Measurements from ENCODE around the gene ZFAND4. TPM values are rescaled to one million over a fixed set of nuclear protein-coding genes. Genes with fewer than 3 reads are reported as not detected.

ZFAND4 gene
- total and polyA plus RNA-seq, 2 experiments from 2014 or later: 7.4 to 30.3 TPM

DNA sequence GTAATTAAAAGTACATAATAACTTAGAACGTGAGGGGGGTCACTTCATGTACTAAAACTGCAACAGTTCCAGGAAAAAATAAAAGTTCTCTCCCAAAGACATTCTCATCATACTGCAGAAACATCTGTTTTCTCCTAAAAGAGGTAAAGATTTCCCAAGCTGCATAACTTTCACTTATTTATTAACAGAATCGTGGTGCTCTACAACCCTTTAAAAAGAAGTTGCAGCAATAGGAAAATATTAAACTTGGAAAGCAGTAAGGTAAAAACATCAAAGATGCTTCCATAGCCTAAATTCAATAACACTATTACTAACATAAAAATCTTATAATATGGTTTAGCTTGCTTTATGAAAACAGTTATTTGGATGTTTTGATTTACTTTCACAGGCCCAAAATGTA, 23.3 kb downstream of the ZFAND4 start:
- no peak overlapping the region for H2AFZ ChIP-seq
- H3K4me2 ChIP-seq: no peak overlapping the region
- no peaks in the 10 kb centered on the region for H3K9me2 ChIP-seq (ENCODE audit: insufficient read depth)
- Mint-ChIP-seq H3K4me1 (peaks cover 4% of the 10 kb centered on the region; the same call in 2 of the 3 replicates), H3K27ac (no peak overlapping the region), H3K9me3 (no peaks in the 10 kb centered on the region), H3K27me3 (ENCODE audit: insufficient read depth, low read depth, poor library complexity) (peaks cover under 1% of the 10 kb centered on the region), H3K4me3 (no peak overlapping the region), H3K36me3 (ENCODE audit: low read depth) (peaks cover 3% of the 10 kb centered on the region; the same call in 1 of the 3 replicates)
- H4K20me1 ChIP-seq (replicated peaks; ENCODE audit: insufficient read depth): peaks cover 3% of the 10 kb centered on the region; the same call in 1 of the 2 replicates
- H3K36me3 ChIP-seq (ENCODE audit: insufficient read depth): 0 out of 2 replicates have a peak, but pooled peaks cover 7% of the 10 kb centered on the region
- no peak for ATAC-seq
- no peak for DNase-seq (ENCODE audit: low spot score)
- 0 out of 2 replicates have a peak, but pooled peaks cover 9% of the 10 kb centered on the region for H3K79me2 ChIP-seq (replicated peaks; ENCODE audit: insufficient read depth)
- no peak overlapping the region for H3K4me3 ChIP-seq
- no peaks in the 10 kb centered on the region for H3K27me3 ChIP-seq (ENCODE audit: insufficient read depth)
- no peaks in the 10 kb centered on the region for H3K4me1 ChIP-seq (ENCODE audit: insufficient read depth)
- H3K27ac ChIP-seq (ENCODE audit: low read depth): no peak overlapping the region
- no peaks in the 10 kb centered on the region for H3F3A ChIP-seq (replicated peaks; ENCODE audit: low read depth)
- no peak for TF ChIP-seq CREB1 (CRISPR knock-in tag; IDR thresholded peaks at IDR 0.05; ENCODE audit: low read depth)
- TF ChIP-seq ZNF114 (CRISPR knock-in tag; IDR thresholded peaks at IDR 0.05): no peak
- TF ChIP-seq ZNF331 (CRISPR knock-in tag; IDR thresholded peaks at IDR 0.05; ENCODE audit: low read depth): no peak
- TF ChIP-seq EZH2phosphoT487 (IDR thresholded peaks at IDR 0.05; ENCODE audit: unreplicated experiment): no peak
- no peak for TF ChIP-seq EZH2 (IDR thresholded peaks at IDR 0.05; ENCODE audit: low read depth, unreplicated experiment)
- TF ChIP-seq, protein P1, sequence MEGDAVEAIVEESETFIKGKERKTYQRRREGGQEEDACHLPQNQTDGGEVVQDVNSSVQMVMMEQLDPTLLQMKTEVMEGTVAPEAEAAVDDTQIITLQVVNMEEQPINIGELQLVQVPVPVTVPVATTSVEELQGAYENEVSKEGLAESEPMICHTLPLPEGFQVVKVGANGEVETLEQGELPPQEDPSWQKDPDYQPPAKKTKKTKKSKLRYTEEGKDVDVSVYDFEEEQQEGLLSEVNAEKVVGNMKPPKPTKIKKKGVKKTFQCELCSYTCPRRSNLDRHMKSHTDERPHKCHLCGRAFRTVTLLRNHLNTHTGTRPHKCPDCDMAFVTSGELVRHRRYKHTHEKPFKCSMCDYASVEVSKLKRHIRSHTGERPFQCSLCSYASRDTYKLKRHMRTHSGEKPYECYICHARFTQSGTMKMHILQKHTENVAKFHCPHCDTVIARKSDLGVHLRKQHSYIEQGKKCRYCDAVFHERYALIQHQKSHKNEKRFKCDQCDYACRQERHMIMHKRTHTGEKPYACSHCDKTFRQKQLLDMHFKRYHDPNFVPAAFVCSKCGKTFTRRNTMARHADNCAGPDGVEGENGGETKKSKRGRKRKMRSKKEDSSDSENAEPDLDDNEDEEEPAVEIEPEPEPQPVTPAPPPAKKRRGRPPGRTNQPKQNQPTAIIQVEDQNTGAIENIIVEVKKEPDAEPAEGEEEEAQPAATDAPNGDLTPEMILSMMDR (conservative IDR thresholded peaks at IDR 0.05; ENCODE audit: low read depth in 2 of 2): no peak
- TF ChIP-seq NANOG (IDR thresholded peaks at IDR 0.05; ENCODE audit: borderline replicate concordance): no peak
- TF ChIP-seq JUNB (IDR thresholded peaks at IDR 0.05; ENCODE audit: unreplicated experiment): no peak
- TF ChIP-seq STAT1 (IDR thresholded peaks at IDR 0.05; ENCODE audit: unreplicated experiment): no peak
- TF ChIP-seq, protein P2, sequence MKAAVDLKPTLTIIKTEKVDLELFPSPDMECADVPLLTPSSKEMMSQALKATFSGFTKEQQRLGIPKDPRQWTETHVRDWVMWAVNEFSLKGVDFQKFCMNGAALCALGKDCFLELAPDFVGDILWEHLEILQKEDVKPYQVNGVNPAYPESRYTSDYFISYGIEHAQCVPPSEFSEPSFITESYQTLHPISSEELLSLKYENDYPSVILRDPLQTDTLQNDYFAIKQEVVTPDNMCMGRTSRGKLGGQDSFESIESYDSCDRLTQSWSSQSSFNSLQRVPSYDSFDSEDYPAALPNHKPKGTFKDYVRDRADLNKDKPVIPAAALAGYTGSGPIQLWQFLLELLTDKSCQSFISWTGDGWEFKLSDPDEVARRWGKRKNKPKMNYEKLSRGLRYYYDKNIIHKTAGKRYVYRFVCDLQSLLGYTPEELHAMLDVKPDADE (IDR thresholded peaks at IDR 0.05): no peak
- no peak for TF ChIP-seq POLR2AphosphoS5 (IDR thresholded peaks at IDR 0.05; ENCODE audit: low read depth)
- TF ChIP-seq, protein P3, sequence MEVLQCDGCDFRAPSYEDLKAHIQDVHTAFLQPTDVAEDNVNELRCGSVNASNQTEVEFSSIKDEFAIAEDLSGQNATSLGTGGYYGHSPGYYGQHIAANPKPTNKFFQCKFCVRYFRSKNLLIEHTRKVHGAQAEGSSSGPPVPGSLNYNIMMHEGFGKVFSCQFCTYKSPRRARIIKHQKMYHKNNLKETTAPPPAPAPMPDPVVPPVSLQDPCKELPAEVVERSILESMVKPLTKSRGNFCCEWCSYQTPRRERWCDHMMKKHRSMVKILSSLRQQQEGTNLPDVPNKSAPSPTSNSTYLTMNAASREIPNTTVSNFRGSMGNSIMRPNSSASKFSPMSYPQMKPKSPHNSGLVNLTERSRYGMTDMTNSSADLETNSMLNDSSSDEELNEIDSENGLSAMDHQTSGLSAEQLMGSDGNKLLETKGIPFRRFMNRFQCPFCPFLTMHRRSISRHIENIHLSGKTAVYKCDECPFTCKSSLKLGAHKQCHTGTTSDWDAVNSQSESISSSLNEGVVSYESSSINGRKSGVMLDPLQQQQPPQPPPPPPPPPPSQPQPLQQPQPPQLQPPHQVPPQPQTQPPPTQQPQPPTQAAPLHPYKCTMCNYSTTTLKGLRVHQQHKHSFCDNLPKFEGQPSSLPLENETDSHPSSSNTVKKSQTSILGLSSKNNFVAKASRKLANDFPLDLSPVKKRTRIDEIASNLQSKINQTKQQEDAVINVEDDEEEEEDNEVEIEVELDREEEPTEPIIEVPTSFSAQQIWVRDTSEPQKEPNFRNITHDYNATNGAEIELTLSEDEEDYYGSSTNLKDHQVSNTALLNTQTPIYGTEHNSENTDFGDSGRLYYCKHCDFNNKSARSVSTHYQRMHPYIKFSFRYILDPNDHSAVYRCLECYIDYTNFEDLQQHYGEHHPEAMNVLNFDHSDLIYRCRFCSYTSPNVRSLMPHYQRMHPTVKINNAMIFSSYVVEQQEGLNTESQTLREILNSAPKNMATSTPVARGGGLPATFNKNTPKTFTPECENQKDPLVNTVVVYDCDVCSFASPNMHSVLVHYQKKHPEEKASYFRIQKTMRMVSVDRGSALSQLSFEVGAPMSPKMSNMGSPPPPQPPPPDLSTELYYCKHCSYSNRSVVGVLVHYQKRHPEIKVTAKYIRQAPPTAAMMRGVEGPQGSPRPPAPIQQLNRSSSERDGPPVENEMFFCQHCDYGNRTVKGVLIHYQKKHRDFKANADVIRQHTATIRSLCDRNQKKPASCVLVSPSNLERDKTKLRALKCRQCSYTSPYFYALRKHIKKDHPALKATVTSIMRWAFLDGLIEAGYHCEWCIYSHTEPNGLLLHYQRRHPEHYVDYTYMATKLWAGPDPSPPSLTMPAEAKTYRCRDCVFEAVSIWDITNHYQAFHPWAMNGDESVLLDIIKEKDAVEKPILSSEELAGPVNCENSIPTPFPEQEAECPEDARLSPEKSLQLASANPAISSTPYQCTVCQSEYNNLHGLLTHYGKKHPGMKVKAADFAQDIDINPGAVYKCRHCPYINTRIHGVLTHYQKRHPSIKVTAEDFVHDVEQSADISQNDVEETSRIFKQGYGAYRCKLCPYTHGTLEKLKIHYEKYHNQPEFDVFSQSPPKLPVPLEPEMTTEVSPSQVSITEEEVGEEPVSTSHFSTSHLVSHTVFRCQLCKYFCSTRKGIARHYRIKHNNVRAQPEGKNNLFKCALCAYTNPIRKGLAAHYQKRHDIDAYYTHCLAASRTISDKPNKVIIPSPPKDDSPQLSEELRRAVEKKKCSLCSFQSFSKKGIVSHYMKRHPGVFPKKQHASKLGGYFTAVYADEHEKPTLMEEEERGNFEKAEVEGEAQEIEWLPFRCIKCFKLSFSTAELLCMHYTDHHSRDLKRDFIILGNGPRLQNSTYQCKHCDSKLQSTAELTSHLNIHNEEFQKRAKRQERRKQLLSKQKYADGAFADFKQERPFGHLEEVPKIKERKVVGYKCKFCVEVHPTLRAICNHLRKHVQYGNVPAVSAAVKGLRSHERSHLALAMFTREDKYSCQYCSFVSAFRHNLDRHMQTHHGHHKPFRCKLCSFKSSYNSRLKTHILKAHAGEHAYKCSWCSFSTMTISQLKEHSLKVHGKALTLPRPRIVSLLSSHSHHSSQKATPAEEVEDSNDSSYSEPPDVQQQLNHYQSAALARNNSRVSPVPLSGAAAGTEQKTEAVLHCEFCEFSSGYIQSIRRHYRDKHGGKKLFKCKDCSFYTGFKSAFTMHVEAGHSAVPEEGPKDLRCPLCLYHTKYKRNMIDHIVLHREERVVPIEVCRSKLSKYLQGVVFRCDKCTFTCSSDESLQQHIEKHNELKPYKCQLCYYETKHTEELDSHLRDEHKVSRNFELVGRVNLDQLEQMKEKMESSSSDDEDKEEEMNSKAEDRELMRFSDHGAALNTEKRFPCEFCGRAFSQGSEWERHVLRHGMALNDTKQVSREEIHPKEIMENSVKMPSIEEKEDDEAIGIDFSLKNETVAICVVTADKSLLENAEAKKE (CRISPR knock-in tag; IDR thresholded peaks at IDR 0.05): no peak
- TF ChIP-seq, protein P4, sequence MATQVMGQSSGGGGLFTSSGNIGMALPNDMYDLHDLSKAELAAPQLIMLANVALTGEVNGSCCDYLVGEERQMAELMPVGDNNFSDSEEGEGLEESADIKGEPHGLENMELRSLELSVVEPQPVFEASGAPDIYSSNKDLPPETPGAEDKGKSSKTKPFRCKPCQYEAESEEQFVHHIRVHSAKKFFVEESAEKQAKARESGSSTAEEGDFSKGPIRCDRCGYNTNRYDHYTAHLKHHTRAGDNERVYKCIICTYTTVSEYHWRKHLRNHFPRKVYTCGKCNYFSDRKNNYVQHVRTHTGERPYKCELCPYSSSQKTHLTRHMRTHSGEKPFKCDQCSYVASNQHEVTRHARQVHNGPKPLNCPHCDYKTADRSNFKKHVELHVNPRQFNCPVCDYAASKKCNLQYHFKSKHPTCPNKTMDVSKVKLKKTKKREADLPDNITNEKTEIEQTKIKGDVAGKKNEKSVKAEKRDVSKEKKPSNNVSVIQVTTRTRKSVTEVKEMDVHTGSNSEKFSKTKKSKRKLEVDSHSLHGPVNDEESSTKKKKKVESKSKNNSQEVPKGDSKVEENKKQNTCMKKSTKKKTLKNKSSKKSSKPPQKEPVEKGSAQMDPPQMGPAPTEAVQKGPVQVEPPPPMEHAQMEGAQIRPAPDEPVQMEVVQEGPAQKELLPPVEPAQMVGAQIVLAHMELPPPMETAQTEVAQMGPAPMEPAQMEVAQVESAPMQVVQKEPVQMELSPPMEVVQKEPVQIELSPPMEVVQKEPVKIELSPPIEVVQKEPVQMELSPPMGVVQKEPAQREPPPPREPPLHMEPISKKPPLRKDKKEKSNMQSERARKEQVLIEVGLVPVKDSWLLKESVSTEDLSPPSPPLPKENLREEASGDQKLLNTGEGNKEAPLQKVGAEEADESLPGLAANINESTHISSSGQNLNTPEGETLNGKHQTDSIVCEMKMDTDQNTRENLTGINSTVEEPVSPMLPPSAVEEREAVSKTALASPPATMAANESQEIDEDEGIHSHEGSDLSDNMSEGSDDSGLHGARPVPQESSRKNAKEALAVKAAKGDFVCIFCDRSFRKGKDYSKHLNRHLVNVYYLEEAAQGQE (IDR thresholded peaks at IDR 0.05; ENCODE audit: unreplicated experiment): no peak
